HEK293T (cell line): ENCODE measurements around the gene RUFY4.

Source experiments
- ARNT ChIP-seq: fragments of 450-650 bp; IDR thresholded peaks from 2 replicates; pipeline ENCODE4 v1.6.1; 2017; ENCODE audit warnings: mild to moderate bottlenecking
- BHLHE40 ChIP-seq: fragments of 450-650 bp; IDR thresholded peaks from 2 replicates; pipeline ENCODE4 v1.6.1; 2016; ENCODE audit warnings: mild to moderate bottlenecking, moderate library complexity, borderline replicate concordance
- CTBP1 ChIP-seq: fragments of 450-650 bp; IDR thresholded peaks from 2 replicates; pipeline ENCODE4 v1.6.1; 2016; ENCODE audit warnings: borderline replicate concordance
- FOXM1 ChIP-seq: fragments of 450-650 bp; IDR thresholded peaks from 2 replicates; pipeline ENCODE4 v1.6.1; 2017; ENCODE audit warnings: mild to moderate bottlenecking, borderline replicate concordance
- SP1 ChIP-seq: fragments of 450-650 bp; IDR thresholded peaks from 2 replicates; pipeline ENCODE4 v1.6.1; 2017

DNA sequence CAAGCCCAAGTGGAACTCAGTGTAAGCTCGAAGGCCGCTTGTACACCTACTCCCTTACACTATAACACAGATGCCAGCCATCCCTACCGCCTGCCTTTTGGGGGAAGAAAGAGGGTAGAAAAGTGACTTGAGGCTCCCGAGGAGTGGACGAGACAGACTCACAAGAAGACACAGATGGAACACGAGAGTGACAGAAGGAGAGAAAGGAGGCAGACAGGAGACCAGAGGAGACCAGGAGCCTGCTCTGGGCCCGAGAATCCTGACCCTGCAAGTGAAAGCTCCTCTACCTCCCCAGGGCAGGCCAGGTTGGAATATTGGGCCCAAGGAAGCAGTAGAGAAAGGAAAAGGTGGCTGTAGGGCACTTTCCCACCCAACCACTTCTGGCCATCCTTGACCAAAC, 42.8 kb upstream of the RUFY4 start:
- no peak for TF ChIP-seq BHLHE40
- TF ChIP-seq CTBP1: no peak
- TF ChIP-seq FOXM1: no peak
- TF ChIP-seq ARNT: no peak
- no peak for TF ChIP-seq SP1
